ENCODE results near the gene GOLGA6L26. TPM values are rescaled to one million over a fixed set of nuclear protein-coding genes. Genes with fewer than 3 reads are reported as not detected.
A peak's percentile ranks its signal among the peaks of the same experiment; 100 is the strongest.
"Not testable (repeated sequence)": the region's sequence is repeated elsewhere in the genome, so short reads cannot be mapped to it uniquely, and the experiment has no call there.

The GOLGA6L26 gene
- total and polyA plus RNA-seq, 3 donors from 2014 or later = 5.8 to 13.9 TPM; not detected in 1

GRCh38 chr15:23370578-23370977, 36.6 kb upstream of the GOLGA6L26 start:
- DNase-seq = no peak
- Histone ChIP-seq H3K4me1 (no peaks in the 10 kb centered on the region), H3K4me3 (no peak overlapping the region), H3K27me3 (no peaks in the 10 kb centered on the region), H3K36me3 (ENCODE audit: low read depth, missing control alignments) (no peaks in the 10 kb centered on the region), H3K9me3 (no peaks in the 10 kb centered on the region), H3K27ac (no peak overlapping the region)
- TF ChIP-seq POLR2A (IDR thresholded peaks at IDR 0.05) (no peak), CTCF (IDR thresholded peaks at IDR 0.05) (no peak)
- WGBS, 2 donors = 64 to 69% methylated on average over 2 of the region's 2 CpGs
- intact Hi-C loops (cut with DNase I; ENCODE audit: low total_unique reads) = no loop called here

- H3K27ac ChIP-seq; H3K36me3 ChIP-seq (ENCODE audit: low read depth, missing control alignments); H3K27me3 ChIP-seq; intact Hi-C loops (cut with DNase I; ENCODE audit: low total_unique reads); DNase-seq; H3K9me3 ChIP-seq; H3K4me3 ChIP-seq; H3K4me1 ChIP-seq: not testable (repeated sequence)
- 93% methylated on average over 3 of the region's 9 CpGs; no CpG with 5 or more reads in 1 of the 2 donors for WGBS, 2 donors
These were observed 30.3 kb upstream of the GOLGA6L26 start for GRCh38 chr15:23364261-23364660.

GRCh38 chr15:23362622-23363021, 28.6 kb upstream of the GOLGA6L26 start:
- H3K27me3 ChIP-seq; DNase-seq; H3K4me3 ChIP-seq; H3K9me3 ChIP-seq; H3K27ac ChIP-seq; H3K4me1 ChIP-seq; H3K36me3 ChIP-seq (ENCODE audit: low read depth, missing control alignments); intact Hi-C loops (cut with DNase I; ENCODE audit: low total_unique reads): not testable (repeated sequence)
- no CpG with 5 or more reads among the region's 5 CpGs for WGBS, 2 donors

GRCh38 chr15:23354448-23354847, 20.5 kb upstream of the GOLGA6L26 start, which contains the start of gene GOLGA8S:
Gene GOLGA8S, plus strand, starts transcription at chr15:23354748. Its CDS starts 62 bp downstream, at chr15:23354810.
- H3K27ac ChIP-seq; intact Hi-C loops (cut with DNase I; ENCODE audit: low total_unique reads); DNase-seq; H3K9me3 ChIP-seq; H3K4me1 ChIP-seq; H3K27me3 ChIP-seq; H3K36me3 ChIP-seq (ENCODE audit: low read depth, missing control alignments); H3K4me3 ChIP-seq: not testable (repeated sequence)
- no CpG with 5 or more reads among the region's 8 CpGs for WGBS, 2 donors

- DNase-seq; H3K4me1 ChIP-seq; H3K27me3 ChIP-seq; H3K9me3 ChIP-seq; H3K4me3 ChIP-seq; H3K36me3 ChIP-seq (ENCODE audit: low read depth, missing control alignments); intact Hi-C loops (cut with DNase I; ENCODE audit: low total_unique reads); H3K27ac ChIP-seq: not testable (repeated sequence)
- 94 to 96% methylated on average over 12 to 13 of the region's 13 CpGs for WGBS, 2 donors
These were observed 22.8 kb downstream of the GOLGA6L26 start for GRCh38 chr15:23311233-23311632.

- H3K4me3 ChIP-seq; H3K36me3 ChIP-seq (ENCODE audit: low read depth, missing control alignments); H3K4me1 ChIP-seq; DNase-seq; H3K27me3 ChIP-seq; H3K9me3 ChIP-seq; H3K27ac ChIP-seq; intact Hi-C loops (cut with DNase I; ENCODE audit: low total_unique reads): not testable (repeated sequence)
- WGBS, 2 donors = 93 to 95% methylated on average over 7 of the region's 7 CpGs
These were observed 28.1 kb downstream of the GOLGA6L26 start for GRCh38 chr15:23305921-23306320.

- H3K27me3 ChIP-seq; H3K9me3 ChIP-seq; H3K27ac ChIP-seq; DNase-seq; intact Hi-C loops (cut with DNase I; ENCODE audit: low total_unique reads); H3K36me3 ChIP-seq (ENCODE audit: low read depth, missing control alignments); H3K4me1 ChIP-seq; H3K4me3 ChIP-seq: not testable (repeated sequence)
- 38 to 52% methylated on average over 4 of the region's 4 CpGs for WGBS, 2 donors
These were observed 29.2 kb downstream of the GOLGA6L26 start for GRCh38 chr15:23304805-23305204.

GRCh38 chr15:23304267-23304666, 29.7 kb downstream of the GOLGA6L26 start:
- Histone ChIP-seq H3K27ac (peak overlapping the region in 1 of 2 donors; percentile 53), H3K4me3 (peak overlapping the region; percentile 45 to 53)
- H3K27me3 ChIP-seq; H3K36me3 ChIP-seq (ENCODE audit: low read depth, missing control alignments); DNase-seq; H3K9me3 ChIP-seq; H3K4me1 ChIP-seq; intact Hi-C loops (cut with DNase I; ENCODE audit: low total_unique reads): not testable (repeated sequence)
- 0 to 4% methylated on average over 7 of the region's 7 CpGs for WGBS, 2 donors

- intact Hi-C loops (cut with DNase I; ENCODE audit: low total_unique reads); H3K36me3 ChIP-seq (ENCODE audit: low read depth, missing control alignments); H3K27me3 ChIP-seq; H3K9me3 ChIP-seq; H3K4me1 ChIP-seq: not testable (repeated sequence)
- WGBS, 2 donors = 0% methylated on average over 1 to 4 of the region's 55 CpGs
- peak overlapping the region in 1 of 2 donors; percentile 53 for H3K27ac ChIP-seq
- DNase-seq = peak; percentile 36
- peak overlapping the region; percentile 45 to 53 for H3K4me3 ChIP-seq
These were observed 30.3 kb downstream of the GOLGA6L26 start for GRCh38 chr15:23303654-23304053.

- DNase-seq; H3K4me3 ChIP-seq; H3K4me1 ChIP-seq; H3K27me3 ChIP-seq; intact Hi-C loops (cut with DNase I; ENCODE audit: low total_unique reads); H3K9me3 ChIP-seq; H3K36me3 ChIP-seq (ENCODE audit: low read depth, missing control alignments); H3K27ac ChIP-seq: not testable (repeated sequence)
- no CpG with 5 or more reads among the region's 33 CpGs for WGBS, 2 donors
These were observed 30.8 kb downstream of the GOLGA6L26 start for GRCh38 chr15:23303246-23303645.

Data from testis (tissue), 3 donors.